Measurements from ENCODE around the gene AKT2.

AKT2 gene

DNA sequence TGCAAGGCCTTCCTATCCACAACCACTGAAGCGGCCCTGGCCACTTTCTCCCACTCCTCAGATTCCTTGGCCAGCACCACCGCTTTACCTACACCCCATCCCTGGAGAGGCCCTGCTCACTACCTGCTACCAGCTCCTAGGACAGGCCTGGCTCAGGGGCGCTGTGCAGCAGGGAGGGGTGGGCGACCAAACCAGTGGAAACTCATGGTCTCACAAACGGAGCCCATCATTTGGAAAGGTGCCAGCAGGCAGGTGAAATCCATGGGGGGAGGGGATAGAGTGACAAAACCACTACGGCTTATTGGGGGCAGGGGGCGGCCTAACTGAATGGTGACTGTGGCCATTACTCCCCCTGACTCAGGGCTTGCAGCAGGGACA is 35.4 kb upstream of the AKT2 start:
- Histone ChIP-seq H3K4me1 (ENCODE audit: control insufficient read depth, insufficient read depth, low read length) (no peaks in the 10 kb centered on the region), H3K27me3 (ENCODE audit: control insufficient read depth, insufficient read depth, low read length) (no peaks in the 10 kb centered on the region), H3K36me3 (ENCODE audit: control insufficient read depth, insufficient read depth, low read length) (peaks cover 21% of the 10 kb centered on the region), H3K4me3 (ENCODE audit: low read length) (no peak overlapping the region), H3K27ac (ENCODE audit: low read length) (no peak overlapping the region), H3K9me3 (ENCODE audit: control insufficient read depth, insufficient read depth, low read length) (no peaks in the 10 kb centered on the region)
- no CpG with 5 or more reads among the region's 7 CpGs for WGBS (ENCODE audit: insufficient coverage, insufficient read length)
- no peak for DNase-seq (ENCODE audit: low read depth, low spot score)

DNA sequence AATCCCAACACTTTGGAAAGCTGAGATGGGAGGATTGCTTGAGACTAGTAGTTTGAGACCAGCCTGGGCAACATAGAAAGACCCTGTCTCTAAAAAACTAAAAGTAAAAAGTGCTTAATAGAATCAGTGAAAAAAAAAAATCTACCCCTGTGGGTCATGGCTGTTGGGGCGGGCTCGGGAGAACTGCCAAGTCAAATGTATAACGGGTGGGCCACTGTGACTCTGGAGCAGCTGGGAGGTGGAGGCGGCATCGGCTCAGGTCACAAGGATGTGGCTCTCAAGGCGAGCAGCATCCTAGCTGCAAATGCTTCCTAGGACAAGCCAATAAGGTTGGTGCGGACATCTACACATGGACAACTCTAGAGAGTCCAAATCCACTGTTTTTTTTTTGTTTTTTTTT is 32.2 kb upstream of the AKT2 start:
- Histone ChIP-seq H3K4me3 (ENCODE audit: low read length) (no peak overlapping the region), H3K9me3 (ENCODE audit: control insufficient read depth, insufficient read depth, low read length) (no peaks in the 10 kb centered on the region), H3K27me3 (ENCODE audit: control insufficient read depth, insufficient read depth, low read length) (no peaks in the 10 kb centered on the region), H3K27ac (ENCODE audit: low read length) (no peak overlapping the region), H3K36me3 (ENCODE audit: control insufficient read depth, insufficient read depth, low read length) (peaks cover 12% of the 10 kb centered on the region), H3K4me1 (ENCODE audit: control insufficient read depth, insufficient read depth, low read length) (no peaks in the 10 kb centered on the region)
- no CpG with 5 or more reads among the region's 7 CpGs for WGBS (ENCODE audit: insufficient coverage, insufficient read length)
- no peak for DNase-seq (ENCODE audit: low read depth, low spot score)

DNA sequence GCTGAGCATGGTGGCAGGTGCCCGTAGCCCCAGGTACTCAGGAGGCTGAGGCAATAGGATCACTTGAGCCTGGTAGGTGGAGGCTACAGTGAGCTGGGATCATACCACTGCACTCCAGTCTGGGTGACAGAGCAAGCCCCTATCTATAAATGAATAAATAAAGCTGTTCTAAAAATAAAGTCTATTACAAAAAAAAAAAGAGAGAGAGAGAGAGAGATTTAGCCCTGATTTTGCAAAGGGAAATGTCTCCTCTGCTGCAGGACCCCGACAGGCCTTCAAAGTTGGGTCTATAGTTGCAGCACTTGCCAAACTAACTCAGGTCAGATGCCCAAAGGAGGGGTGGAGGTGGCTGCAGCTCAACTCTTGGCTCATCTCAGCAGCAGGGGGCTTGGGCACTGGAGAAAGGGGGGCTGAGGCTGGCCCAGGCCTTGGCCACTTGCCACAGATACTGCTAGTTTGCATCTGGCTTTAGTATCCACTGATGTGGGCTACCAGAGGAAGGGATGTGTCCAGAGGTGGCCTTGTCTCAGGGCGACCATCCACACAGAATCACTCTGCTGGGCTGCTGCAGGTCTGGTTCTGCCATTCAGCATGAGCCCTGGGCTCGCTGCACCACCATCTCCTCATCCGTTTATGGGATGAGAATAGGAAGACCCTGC is 30.8 kb upstream of the AKT2 start:
- no CpG with 5 or more reads among the region's 5 CpGs for WGBS (ENCODE audit: insufficient coverage, insufficient read length)
- Histone ChIP-seq H3K27ac (ENCODE audit: low read length) (no peak overlapping the region), H3K27me3 (ENCODE audit: control insufficient read depth, insufficient read depth, low read length) (no peaks in the 10 kb centered on the region), H3K4me1 (ENCODE audit: control insufficient read depth, insufficient read depth, low read length) (no peaks in the 10 kb centered on the region), H3K9me3 (ENCODE audit: control insufficient read depth, insufficient read depth, low read length) (no peaks in the 10 kb centered on the region), H3K36me3 (ENCODE audit: control insufficient read depth, insufficient read depth, low read length) (no peaks in the 10 kb centered on the region), H3K4me3 (ENCODE audit: low read length) (no peak overlapping the region)
- DNase-seq (ENCODE audit: low read depth, low spot score) = no peak

DNA sequence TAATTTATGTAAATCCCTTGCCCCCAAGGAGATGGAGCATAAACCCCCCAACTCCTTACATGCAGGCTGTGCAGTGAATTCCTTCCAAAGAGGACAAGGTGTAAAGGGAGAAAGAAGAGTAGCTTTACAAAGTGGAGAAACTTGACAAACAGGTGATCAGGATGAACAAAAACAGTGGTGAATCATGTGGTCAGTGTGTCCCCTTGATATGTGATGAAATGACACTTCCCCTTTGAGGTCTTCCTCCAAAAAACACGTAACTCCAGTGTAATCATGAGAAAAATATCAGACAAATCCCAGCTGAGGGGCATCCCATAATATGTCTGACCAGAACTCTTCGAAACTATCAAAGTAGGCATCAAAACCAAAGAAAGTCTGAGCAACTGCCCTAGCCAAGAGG is 29.5 kb upstream of the AKT2 start:
- Histone ChIP-seq H3K27me3 (ENCODE audit: control insufficient read depth, insufficient read depth, low read length) (no peaks in the 10 kb centered on the region), H3K36me3 (ENCODE audit: control insufficient read depth, insufficient read depth, low read length) (no peaks in the 10 kb centered on the region), H3K4me3 (ENCODE audit: low read length) (no peak overlapping the region), H3K4me1 (ENCODE audit: control insufficient read depth, insufficient read depth, low read length) (no peaks in the 10 kb centered on the region), H3K9me3 (ENCODE audit: control insufficient read depth, insufficient read depth, low read length) (no peaks in the 10 kb centered on the region), H3K27ac (ENCODE audit: low read length) (no peak overlapping the region)
- no CpG with 5 or more reads among the region's 2 CpGs for WGBS (ENCODE audit: insufficient coverage, insufficient read length)
- no peak for DNase-seq (ENCODE audit: low read depth, low spot score)

DNA sequence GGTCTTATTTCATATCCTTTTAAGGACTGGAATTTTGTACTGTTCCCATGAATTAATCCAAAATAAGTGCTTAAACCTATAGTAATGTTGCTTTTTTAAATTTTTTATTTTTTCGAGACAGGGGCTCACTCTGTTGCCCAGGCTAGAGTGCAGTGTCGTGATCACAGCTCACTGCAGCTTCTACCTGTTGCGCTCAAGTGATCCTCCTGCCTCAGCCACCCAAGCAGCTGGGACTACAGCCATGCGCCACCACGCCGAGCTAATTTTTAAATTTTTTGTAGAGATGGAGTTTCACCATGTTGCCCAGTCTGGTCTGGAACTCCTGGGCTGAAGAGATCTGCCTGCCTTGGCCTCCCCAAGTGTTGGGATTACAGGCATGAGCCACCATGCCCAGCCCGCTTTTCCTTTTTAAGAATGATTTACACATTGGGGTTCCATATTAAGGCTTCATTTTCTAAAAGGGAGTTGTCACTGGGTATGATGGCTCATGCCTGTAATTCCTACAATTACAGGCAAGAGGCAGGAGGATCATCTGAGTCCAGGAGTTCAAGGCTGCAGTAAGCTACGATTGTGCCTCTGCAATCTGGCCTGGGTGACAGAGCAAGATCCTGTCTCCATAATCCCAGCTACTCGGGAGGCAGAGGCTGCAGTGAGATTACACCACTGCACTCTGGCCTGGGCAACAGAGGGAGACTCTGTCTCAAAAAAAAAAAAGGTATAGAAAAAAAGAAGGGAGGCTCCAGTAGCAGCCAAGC is 28.3 kb upstream of the AKT2 start:
- H3K27ac ChIP-seq (ENCODE audit: low read length) = no peak overlapping the region
- DNase-seq (ENCODE audit: low read depth, low spot score) = no peak
- no CpG with 5 or more reads among the region's 9 CpGs for WGBS (ENCODE audit: insufficient coverage, insufficient read length)

DNA sequence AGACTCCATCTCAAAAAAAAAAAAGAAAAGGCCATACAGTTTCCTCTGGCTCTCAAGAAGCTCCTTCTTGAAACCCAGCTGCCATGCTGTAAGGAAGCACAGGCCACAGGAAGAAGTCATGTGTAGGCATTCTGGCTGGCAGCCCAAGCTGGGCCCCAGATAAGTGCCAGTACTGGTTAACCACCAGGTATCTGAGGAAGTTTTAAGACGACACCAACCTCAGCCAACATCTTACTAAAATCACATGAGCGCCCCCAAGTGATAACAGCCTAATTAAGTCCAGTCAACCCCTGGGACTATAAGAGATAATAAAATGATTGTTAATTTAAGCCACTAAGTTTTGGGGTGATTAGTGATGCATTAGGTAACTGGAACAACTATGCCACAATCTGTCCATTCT is 27.4 kb upstream of the AKT2 start:
- Histone ChIP-seq H3K27me3 (ENCODE audit: control insufficient read depth, insufficient read depth, low read length) (no peaks in the 10 kb centered on the region), H3K4me1 (ENCODE audit: control insufficient read depth, insufficient read depth, low read length) (no peaks in the 10 kb centered on the region), H3K4me3 (ENCODE audit: low read length) (no peak overlapping the region), H3K9me3 (ENCODE audit: control insufficient read depth, insufficient read depth, low read length) (no peaks in the 10 kb centered on the region), H3K27ac (ENCODE audit: low read length) (no peak overlapping the region), H3K36me3 (ENCODE audit: control insufficient read depth, insufficient read depth, low read length) (no peaks in the 10 kb centered on the region)
- no peak for DNase-seq (ENCODE audit: low read depth, low spot score)
- WGBS (ENCODE audit: insufficient coverage, insufficient read length) = no CpG with 5 or more reads among the region's 2 CpGs

More for the DNA sequence above, 28.3 kb upstream of the AKT2 start:
- no peaks in the 10 kb centered on the region for H3K4me1 ChIP-seq (ENCODE audit: control insufficient read depth, insufficient read depth, low read length)
- no peak overlapping the region for H3K4me3 ChIP-seq (ENCODE audit: low read length)
- H3K27me3 ChIP-seq (ENCODE audit: control insufficient read depth, insufficient read depth, low read length) = no peaks in the 10 kb centered on the region
- H3K9me3 ChIP-seq (ENCODE audit: control insufficient read depth, insufficient read depth, low read length) = no peaks in the 10 kb centered on the region
- no peaks in the 10 kb centered on the region for H3K36me3 ChIP-seq (ENCODE audit: control insufficient read depth, insufficient read depth, low read length)

DNA sequence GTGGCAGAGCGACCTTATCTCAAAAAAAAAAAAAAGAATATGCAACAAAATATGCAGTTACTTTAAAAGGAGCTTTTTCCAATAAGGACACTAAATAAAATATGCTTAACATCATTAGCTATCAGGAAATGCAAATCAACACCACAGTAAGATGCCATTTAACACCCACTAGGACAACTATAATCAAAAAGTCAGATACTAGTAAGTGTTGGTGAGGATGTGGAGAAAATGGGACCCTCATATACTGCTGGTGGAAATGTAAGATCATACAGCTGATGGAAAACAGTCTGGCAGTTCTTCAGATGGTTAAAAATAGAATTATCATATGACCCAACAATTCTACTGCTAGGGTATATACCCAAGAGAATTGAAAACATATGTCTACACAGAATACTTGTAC is 24.5 kb upstream of the AKT2 start:
- DNase-seq (ENCODE audit: low read depth, low spot score) = no peak
- H3K27ac ChIP-seq (ENCODE audit: low read length) = no peak overlapping the region
- WGBS (ENCODE audit: insufficient coverage, insufficient read length) = no CpG with 5 or more reads among the region's 1 CpG
- H3K4me1 ChIP-seq (ENCODE audit: control insufficient read depth, insufficient read depth, low read length) = no peaks in the 10 kb centered on the region
- H3K4me3 ChIP-seq (ENCODE audit: low read length) = no peak overlapping the region
- no peaks in the 10 kb centered on the region for H3K9me3 ChIP-seq (ENCODE audit: control insufficient read depth, insufficient read depth, low read length)
- no peaks in the 10 kb centered on the region for H3K36me3 ChIP-seq (ENCODE audit: control insufficient read depth, insufficient read depth, low read length)
- H3K27me3 ChIP-seq (ENCODE audit: control insufficient read depth, insufficient read depth, low read length) = no peaks in the 10 kb centered on the region

DNA sequence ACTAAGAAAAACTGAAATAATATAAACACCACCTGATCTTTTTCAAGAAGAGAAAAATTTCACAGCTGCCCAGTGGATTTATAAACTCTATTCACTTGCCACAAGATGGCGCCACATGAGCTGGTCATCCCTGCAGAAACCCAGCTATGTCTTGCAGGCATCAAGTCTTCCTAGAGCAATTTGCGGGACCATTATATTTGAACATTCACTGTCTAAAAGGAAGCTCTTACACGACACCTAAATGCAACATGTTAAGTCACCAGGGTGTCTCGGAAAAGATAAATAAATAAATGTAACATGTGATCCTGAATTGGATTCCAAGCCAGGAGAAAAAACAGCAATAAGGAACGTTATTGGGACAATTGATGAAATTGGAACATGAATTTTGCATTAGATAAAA is 20.3 kb upstream of the AKT2 start:
- Histone ChIP-seq H3K9me3 (ENCODE audit: control insufficient read depth, insufficient read depth, low read length) (no peaks in the 10 kb centered on the region), H3K36me3 (ENCODE audit: control insufficient read depth, insufficient read depth, low read length) (no peaks in the 10 kb centered on the region), H3K27me3 (ENCODE audit: control insufficient read depth, insufficient read depth, low read length) (no peaks in the 10 kb centered on the region), H3K27ac (ENCODE audit: low read length) (no peak overlapping the region), H3K4me3 (ENCODE audit: low read length) (no peak overlapping the region), H3K4me1 (ENCODE audit: control insufficient read depth, insufficient read depth, low read length) (no peaks in the 10 kb centered on the region)
- no peak for DNase-seq (ENCODE audit: low read depth, low spot score)
- no CpG with 5 or more reads among the region's 5 CpGs for WGBS (ENCODE audit: insufficient coverage, insufficient read length)

DNA sequence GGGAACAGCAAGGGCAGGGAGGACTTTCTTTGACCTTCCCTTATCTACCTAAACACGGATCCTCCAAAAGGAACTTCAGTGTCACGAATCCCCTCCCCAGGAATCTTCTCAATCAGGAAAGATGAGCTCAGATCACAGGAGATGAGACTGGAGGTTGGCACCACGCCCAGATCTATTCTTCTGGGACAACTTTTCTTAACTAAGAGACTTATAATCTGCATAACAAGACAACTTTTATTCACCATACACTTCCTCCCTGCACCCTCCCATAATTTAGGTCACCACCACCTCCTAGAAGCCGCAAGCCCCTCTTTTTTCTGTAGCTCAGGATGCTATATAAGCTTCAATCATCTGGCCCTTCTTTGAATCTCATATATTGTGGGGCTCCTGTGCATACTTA is 19.2 kb upstream of the AKT2 start:
- no CpG with 5 or more reads among the region's 4 CpGs for WGBS (ENCODE audit: insufficient coverage, insufficient read length)
- H3K4me3 ChIP-seq (ENCODE audit: low read length) = no peak overlapping the region
- no peaks in the 10 kb centered on the region for H3K27me3 ChIP-seq (ENCODE audit: control insufficient read depth, insufficient read depth, low read length)
- H3K36me3 ChIP-seq (ENCODE audit: control insufficient read depth, insufficient read depth, low read length) = no peaks in the 10 kb centered on the region
- H3K4me1 ChIP-seq (ENCODE audit: control insufficient read depth, insufficient read depth, low read length) = no peaks in the 10 kb centered on the region
- no peak for DNase-seq (ENCODE audit: low read depth, low spot score)
- H3K9me3 ChIP-seq (ENCODE audit: control insufficient read depth, insufficient read depth, low read length) = no peaks in the 10 kb centered on the region
- H3K27ac ChIP-seq (ENCODE audit: low read length) = no peak overlapping the region

DNA sequence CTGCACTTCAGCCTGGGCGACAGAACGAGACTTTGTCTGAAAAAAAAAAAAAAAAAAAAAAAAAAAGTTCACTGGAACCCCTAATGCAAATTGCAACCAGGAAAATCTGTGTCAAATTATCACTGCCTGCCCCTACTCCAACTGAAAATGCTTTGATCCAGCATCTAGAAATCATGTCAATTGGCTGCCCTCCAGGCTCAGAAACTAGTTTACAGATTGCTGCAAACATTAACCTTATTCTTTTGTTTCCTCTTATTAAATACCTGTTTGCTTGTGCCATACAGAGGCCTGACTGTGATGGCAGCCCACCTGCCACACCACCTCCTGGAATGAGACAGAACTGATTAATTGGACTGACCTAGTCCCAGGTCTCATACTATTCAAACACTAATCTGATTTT is 18.6 kb upstream of the AKT2 start:
- no peak for DNase-seq (ENCODE audit: low read depth, low spot score)
- no CpG with 5 or more reads among the region's 2 CpGs for WGBS (ENCODE audit: insufficient coverage, insufficient read length)
- no peaks in the 10 kb centered on the region for H3K27me3 ChIP-seq (ENCODE audit: control insufficient read depth, insufficient read depth, low read length)
- H3K27ac ChIP-seq (ENCODE audit: low read length) = no peak overlapping the region
- no peaks in the 10 kb centered on the region for H3K9me3 ChIP-seq (ENCODE audit: control insufficient read depth, insufficient read depth, low read length)
- no peaks in the 10 kb centered on the region for H3K36me3 ChIP-seq (ENCODE audit: control insufficient read depth, insufficient read depth, low read length)
- no peak overlapping the region for H3K4me3 ChIP-seq (ENCODE audit: low read length)
- no peaks in the 10 kb centered on the region for H3K4me1 ChIP-seq (ENCODE audit: control insufficient read depth, insufficient read depth, low read length)
